Endodermal cell (in vitro differentiated cells): Measurements from ENCODE around the gene UBE2G2. TPM values are rescaled to one million over a fixed set of nuclear protein-coding genes. Genes with fewer than 3 reads are reported as not detected.

ENCODE experiments used
- DNase-seq: peaks from one replicate; pipeline ENCODE4 v3.0.0-alpha.2; 2017
- H3K27ac ChIP-seq: 2 replicates; pipeline ENCODE4 v1.5.1; 2013; ENCODE audit warnings: mild to moderate bottlenecking, low read depth, low read length, moderate library complexity
- H3K27me3 ChIP-seq: 2 replicates; pipeline ENCODE4 v1.6.1; 2013; ENCODE audit warnings: mild to moderate bottlenecking, low read length, moderate library complexity; ENCODE audit not compliant: insufficient read depth, control insufficient read depth, poor library complexity, severe bottlenecking
- H3K36me3 ChIP-seq: 2 replicates; pipeline ENCODE4 v1.7.0; 2013; ENCODE audit warnings: mild to moderate bottlenecking, low read length, moderate library complexity; ENCODE audit not compliant: control insufficient read depth, insufficient read depth
- H3K4me1 ChIP-seq: one replicate; pipeline ENCODE4 v1.7.0; 2013; ENCODE audit warnings: low read length; ENCODE audit not compliant: control insufficient read depth, insufficient read depth
- H3K4me3 ChIP-seq: 2 replicates; pipeline ENCODE4 v1.5.1; 2013; ENCODE audit warnings: mild to moderate bottlenecking, low read length, moderate library complexity
- H3K9ac ChIP-seq: 2 replicates; pipeline ENCODE4 v1.6.1; 2013; ENCODE audit warnings: mild to moderate bottlenecking, low read length, moderate library complexity; ENCODE audit not compliant: poor library complexity, severe bottlenecking; ENCODE audit errors: extremely low read depth
- H3K9me3 ChIP-seq: 2 replicates; pipeline ENCODE4 v1.6.1; 2013; ENCODE audit warnings: mild to moderate bottlenecking, low read length, moderate library complexity; ENCODE audit not compliant: control insufficient read depth
- H3K27ac Mint-ChIP-seq: 2 replicates; pipeline ENCODE4 v1.8.0; 2020; ENCODE audit warnings: mixed read lengths
- H3K27me3 Mint-ChIP-seq: 2 replicates; pipeline ENCODE4 v1.8.0; 2021; ENCODE audit warnings: mild to moderate bottlenecking, mixed read lengths; ENCODE audit not compliant: insufficient read depth
- H3K36me3 Mint-ChIP-seq: 2 replicates; pipeline ENCODE4 v1.8.0; 2020; ENCODE audit warnings: low read depth, mixed read lengths
- H3K4me1 Mint-ChIP-seq: 2 replicates; pipeline ENCODE4 v1.8.0; 2020; ENCODE audit warnings: mixed read lengths
- H3K4me3 Mint-ChIP-seq: 2 replicates; pipeline ENCODE4 v1.8.0; 2020; ENCODE audit warnings: mild to moderate bottlenecking, moderate library complexity, mixed read lengths
- H3K9me3 Mint-ChIP-seq: 2 replicates; pipeline ENCODE4 v1.8.0; 2020; ENCODE audit warnings: mild to moderate bottlenecking, mixed read lengths
- WGBS, 2 experiments: methylation state at CpG; one replicate each; pipeline versions ENCODE4 v1.1.5 to v1.1.7; 2013; ENCODE audit warnings: missing lambda C conversion rate in 2 of 2, mixed read lengths in 1 of 2; ENCODE audit not compliant: insufficient coverage in 1 of 2, insufficient read length in 1 of 2; 5-methylcytosine and 5-hydroxymethylcytosine counted together
- total RNA-seq, 2 donors: library from RNA; stranded (reverse); fragmentation: NEBNext Ultra II Directional in 1 of 2; extraction: Animal tissue kit (Norgen Biotek cat#: 25700) in 1 of 2; gene quantifications; 2 replicates in 1 of 2; 3 replicates in 1 of 2; pipeline ENCODE4 v1.2.1, GENCODE V29; 2021
- TF ChIP-seq, protein P1 (sequence below): fragments of 200-600 bp; sonication (generic); conservative IDR thresholded peaks from 2 replicates; pipeline ENCODE4 v1.5.0; 2021; ENCODE audit warnings: antibody characterized with exemption, mild to moderate bottlenecking

Gene UBE2G2
- total RNA-seq, 2 donors from 2014 or later: 84.0 to 84.8 TPM

DNA sequence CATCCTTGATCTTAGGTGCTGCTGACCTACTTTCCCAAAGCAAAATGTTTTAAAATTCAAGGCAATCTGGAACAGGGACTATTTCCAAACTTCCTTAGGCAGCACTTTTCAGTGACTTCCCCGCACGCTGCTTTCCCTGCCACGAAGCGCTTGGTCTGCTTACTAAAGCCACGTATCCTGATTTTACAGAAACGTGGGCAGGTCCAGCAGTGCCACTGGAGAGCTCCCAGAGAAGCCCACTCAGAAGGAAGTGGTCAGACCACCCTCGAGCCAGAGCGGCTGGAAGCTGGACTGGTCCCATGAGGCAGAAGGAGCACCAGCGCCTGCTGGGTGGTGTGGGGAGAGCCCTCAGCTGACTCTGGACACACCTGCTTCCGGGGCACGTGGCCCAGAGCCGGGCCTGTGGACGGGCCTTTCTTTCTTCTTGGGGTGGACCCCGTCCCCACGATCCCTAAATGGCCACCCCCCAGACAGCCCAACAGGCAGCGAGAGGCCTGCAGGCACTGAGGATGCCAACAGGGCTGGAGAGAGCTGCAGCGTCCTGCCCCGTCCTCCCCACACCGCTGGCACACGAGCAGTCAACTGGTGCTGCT, 48.7 kb upstream of the UBE2G2 start:
- no peak overlapping the region for H3K27ac Mint-ChIP-seq
- no peaks in the 10 kb centered on the region for H3K9me3 ChIP-seq
- no peak for DNase-seq
- H3K9ac ChIP-seq: no peak overlapping the region
- TF ChIP-seq, protein P1, sequence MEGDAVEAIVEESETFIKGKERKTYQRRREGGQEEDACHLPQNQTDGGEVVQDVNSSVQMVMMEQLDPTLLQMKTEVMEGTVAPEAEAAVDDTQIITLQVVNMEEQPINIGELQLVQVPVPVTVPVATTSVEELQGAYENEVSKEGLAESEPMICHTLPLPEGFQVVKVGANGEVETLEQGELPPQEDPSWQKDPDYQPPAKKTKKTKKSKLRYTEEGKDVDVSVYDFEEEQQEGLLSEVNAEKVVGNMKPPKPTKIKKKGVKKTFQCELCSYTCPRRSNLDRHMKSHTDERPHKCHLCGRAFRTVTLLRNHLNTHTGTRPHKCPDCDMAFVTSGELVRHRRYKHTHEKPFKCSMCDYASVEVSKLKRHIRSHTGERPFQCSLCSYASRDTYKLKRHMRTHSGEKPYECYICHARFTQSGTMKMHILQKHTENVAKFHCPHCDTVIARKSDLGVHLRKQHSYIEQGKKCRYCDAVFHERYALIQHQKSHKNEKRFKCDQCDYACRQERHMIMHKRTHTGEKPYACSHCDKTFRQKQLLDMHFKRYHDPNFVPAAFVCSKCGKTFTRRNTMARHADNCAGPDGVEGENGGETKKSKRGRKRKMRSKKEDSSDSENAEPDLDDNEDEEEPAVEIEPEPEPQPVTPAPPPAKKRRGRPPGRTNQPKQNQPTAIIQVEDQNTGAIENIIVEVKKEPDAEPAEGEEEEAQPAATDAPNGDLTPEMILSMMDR: no peak
- 92 to 94% methylated on average over 10 to 20 of the region's 20 CpGs for WGBS, 2 experiments
- no peak overlapping the region for H3K4me3 ChIP-seq
- no peak overlapping the region for H3K4me3 Mint-ChIP-seq
- H3K27ac ChIP-seq: no peak overlapping the region
- no peaks in the 10 kb centered on the region for H3K4me1 ChIP-seq
- no peaks in the 10 kb centered on the region for H3K9me3 Mint-ChIP-seq
- peaks cover 54% of the 10 kb centered on the region for H3K36me3 ChIP-seq
- H3K4me1 Mint-ChIP-seq: peaks cover 6% of the 10 kb centered on the region
- H3K27me3 ChIP-seq: no peaks in the 10 kb centered on the region
- no peaks in the 10 kb centered on the region for H3K27me3 Mint-ChIP-seq
- peaks cover 61% of the 10 kb centered on the region for H3K36me3 Mint-ChIP-seq

DNA sequence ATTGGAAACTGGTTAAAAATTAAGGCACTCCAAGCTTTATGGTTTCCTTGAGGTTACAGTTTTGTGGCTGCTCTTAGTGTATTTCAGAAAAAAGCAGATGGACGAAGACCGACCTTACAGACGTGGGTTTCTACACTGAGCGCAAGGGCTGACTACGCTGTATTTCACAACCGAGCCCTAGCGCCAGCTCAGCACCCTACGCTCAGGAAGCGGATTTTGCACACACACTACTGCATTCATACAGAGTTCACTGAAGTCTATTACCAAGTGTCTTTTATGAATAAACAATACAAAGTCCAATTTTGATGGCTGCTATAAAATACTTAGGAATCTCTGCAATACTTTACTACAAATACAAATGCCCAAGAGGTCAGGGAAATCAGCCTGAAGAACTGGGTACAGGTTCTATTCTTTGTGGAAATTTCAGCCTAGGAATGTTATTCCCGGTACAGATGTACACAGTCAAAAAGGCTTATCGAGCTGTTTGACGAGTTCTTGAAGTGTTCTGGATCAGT, 48.1 kb upstream of the UBE2G2 start:
- peaks cover 6% of the 10 kb centered on the region for H3K4me1 Mint-ChIP-seq
- no peak overlapping the region for H3K4me3 Mint-ChIP-seq
- DNase-seq: no peak
- no peak overlapping the region for H3K9ac ChIP-seq
- no peaks in the 10 kb centered on the region for H3K27me3 ChIP-seq
- no peaks in the 10 kb centered on the region for H3K9me3 ChIP-seq
- no peak overlapping the region for H3K27ac Mint-ChIP-seq
- H3K27me3 Mint-ChIP-seq: no peaks in the 10 kb centered on the region
- no peaks in the 10 kb centered on the region for H3K4me1 ChIP-seq
- H3K36me3 Mint-ChIP-seq: peaks cover 55% of the 10 kb centered on the region
- peaks cover 48% of the 10 kb centered on the region for H3K36me3 ChIP-seq
- no peak overlapping the region for H3K27ac ChIP-seq
- H3K4me3 ChIP-seq: no peak overlapping the region
- TF ChIP-seq, protein P1: no peak
- WGBS, 2 experiments: 92 to 95% methylated on average over 12 of the region's 12 CpGs
- H3K9me3 Mint-ChIP-seq: no peaks in the 10 kb centered on the region

DNA sequence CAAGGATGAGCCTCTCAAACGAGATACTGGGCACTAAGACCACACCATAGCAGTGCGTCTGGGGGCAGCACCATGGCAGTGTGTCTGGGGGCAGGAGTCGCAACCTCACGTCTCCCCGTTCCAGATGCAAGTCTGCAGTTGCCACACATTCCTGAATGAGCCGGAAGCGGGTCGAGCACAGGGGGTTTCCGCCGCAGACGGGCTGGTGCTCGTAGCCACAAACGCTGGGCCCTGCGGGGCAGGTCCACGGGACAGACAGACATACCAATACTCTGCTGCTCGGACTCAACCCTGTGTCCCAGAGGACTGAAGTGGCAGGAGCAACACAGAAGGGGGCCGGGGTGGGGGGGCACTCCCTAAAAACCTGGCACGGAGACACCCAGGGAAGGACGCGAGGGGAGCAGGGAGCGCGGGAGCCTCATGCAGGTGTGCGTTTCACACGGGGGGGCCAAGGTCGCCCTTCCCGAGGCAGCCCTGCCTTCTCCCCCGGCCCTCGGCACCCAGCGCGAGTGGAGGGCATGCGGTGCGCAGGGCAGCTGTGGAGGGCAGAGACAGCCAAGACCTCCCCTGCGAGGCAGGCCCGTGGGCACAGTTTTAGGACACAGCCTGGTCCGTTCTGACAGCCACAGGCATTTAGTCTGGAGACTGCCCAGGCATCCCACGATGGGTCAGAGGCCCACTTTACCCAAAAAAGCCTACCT, 47.4 kb upstream of the UBE2G2 start:
- TF ChIP-seq, protein P1: no peak
- peaks cover 11% of the 10 kb centered on the region for H3K4me1 Mint-ChIP-seq
- no peak for DNase-seq
- peaks cover 41% of the 10 kb centered on the region for H3K36me3 ChIP-seq
- no peaks in the 10 kb centered on the region for H3K9me3 Mint-ChIP-seq
- no peak overlapping the region for H3K4me3 Mint-ChIP-seq
- no peak overlapping the region for H3K4me3 ChIP-seq
- H3K4me1 ChIP-seq: no peaks in the 10 kb centered on the region
- no peak overlapping the region for H3K27ac ChIP-seq
- no peaks in the 10 kb centered on the region for H3K27me3 ChIP-seq
- no peaks in the 10 kb centered on the region for H3K9me3 ChIP-seq
- peaks cover 48% of the 10 kb centered on the region for H3K36me3 Mint-ChIP-seq
- H3K9ac ChIP-seq: no peak overlapping the region
- no peak overlapping the region for H3K27ac Mint-ChIP-seq
- H3K27me3 Mint-ChIP-seq: no peaks in the 10 kb centered on the region
- 96 to 98% methylated on average over 33 to 36 of the region's 36 CpGs for WGBS, 2 experiments
